K562 (cell line): Measurements from ENCODE around the gene SLC6A20.

Source experiments
- MAX ChIP-seq: sonication (generic); formaldehyde crosslinking; IDR thresholded peaks from 2 replicates; pipeline ENCODE4 v1.9.0; 2022; ENCODE audit warnings: mild to moderate bottlenecking, missing genetic modification reagents
- SMAD2 ChIP-seq: fragments of 150-350 bp; IDR thresholded peaks from 2 replicates; pipeline ENCODE4 v1.6.1; 2014; ENCODE audit warnings: low read depth, mild to moderate bottlenecking, low read length
- TF ChIP-seq, protein P1 (sequence below), 3 experiments: IDR thresholded peaks in 2 of 3; conservative IDR thresholded peaks in 1 of 3; 2 replicates each; pipeline ENCODE4 v1.5.1; 2011 to 2012; ENCODE audit warnings: low read length in 3 of 3, mild to moderate bottlenecking in 3 of 3, control low read depth in 2 of 3, improper control_type of control experiment in 1 of 3, inconsistent platforms in 1 of 3, low read depth in 1 of 3, mixed read lengths in 1 of 3, moderate library complexity in 1 of 3; ENCODE audit not compliant: insufficient read depth in 2 of 3

DNA sequence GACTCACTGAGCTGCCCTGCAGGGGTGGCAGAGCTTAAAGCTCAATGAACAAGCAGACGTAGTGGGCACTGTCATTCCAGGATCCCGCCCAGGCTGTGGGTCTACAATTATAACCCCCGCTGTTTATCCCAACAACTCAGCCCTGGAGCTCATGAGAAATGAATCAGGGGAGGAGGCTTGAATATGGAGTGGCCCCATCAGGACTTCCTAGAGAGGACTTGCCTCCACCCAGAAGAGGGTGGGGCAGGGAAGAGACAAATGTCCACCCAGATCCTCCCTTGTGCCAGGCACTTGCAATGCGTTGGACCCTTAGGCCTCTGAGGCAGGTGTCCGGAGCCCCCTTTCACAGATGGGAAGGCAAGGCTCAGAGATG, 33.0 kb downstream of the SLC6A20 start:
- TF ChIP-seq MAX (CRISPR knock-in tag) (no peak), SMAD2 (no peak)
- TF ChIP-seq, protein P1, sequence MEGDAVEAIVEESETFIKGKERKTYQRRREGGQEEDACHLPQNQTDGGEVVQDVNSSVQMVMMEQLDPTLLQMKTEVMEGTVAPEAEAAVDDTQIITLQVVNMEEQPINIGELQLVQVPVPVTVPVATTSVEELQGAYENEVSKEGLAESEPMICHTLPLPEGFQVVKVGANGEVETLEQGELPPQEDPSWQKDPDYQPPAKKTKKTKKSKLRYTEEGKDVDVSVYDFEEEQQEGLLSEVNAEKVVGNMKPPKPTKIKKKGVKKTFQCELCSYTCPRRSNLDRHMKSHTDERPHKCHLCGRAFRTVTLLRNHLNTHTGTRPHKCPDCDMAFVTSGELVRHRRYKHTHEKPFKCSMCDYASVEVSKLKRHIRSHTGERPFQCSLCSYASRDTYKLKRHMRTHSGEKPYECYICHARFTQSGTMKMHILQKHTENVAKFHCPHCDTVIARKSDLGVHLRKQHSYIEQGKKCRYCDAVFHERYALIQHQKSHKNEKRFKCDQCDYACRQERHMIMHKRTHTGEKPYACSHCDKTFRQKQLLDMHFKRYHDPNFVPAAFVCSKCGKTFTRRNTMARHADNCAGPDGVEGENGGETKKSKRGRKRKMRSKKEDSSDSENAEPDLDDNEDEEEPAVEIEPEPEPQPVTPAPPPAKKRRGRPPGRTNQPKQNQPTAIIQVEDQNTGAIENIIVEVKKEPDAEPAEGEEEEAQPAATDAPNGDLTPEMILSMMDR (IDR thresholded peaks at IDR 0.05 in 2 of 3, conservative IDR thresholded peaks at IDR 0.05 in 1 of 3; ENCODE audit: insufficient read depth in 2 of 3, low read depth in 1 of 3, low read length in 3 of 3): no peak
